Lower lobe of right lung (tissue), 2 donors: ENCODE results near the gene SDK1. TPM values are rescaled to one million over a fixed set of nuclear protein-coding genes. Genes with fewer than 3 reads are reported as not detected.

Experiments used
- ATAC-seq, 2 donors: fragments of 200-7000 bp; cut with Tn5 transposase; one replicate each; pipeline ENCODE4 v1.9.1; 2020 to 2022; ENCODE audit warnings: mild to moderate bottlenecking in 2 of 2, moderate library complexity in 2 of 2
- DNase-seq: peaks from one replicate; pipeline ENCODE4 v3.0.0-alpha.2; 2020
- H3K27ac ChIP-seq: fragments of 200-600 bp; one replicate; pipeline ENCODE4 v1.8.0; 2022
- H3K27me3 ChIP-seq: fragments of 200-600 bp; one replicate; pipeline ENCODE4 v1.8.0; 2022; ENCODE audit warnings: low read depth
- H3K36me3 ChIP-seq: fragments of 200-600 bp; one replicate; pipeline ENCODE4 v1.8.0; 2022; ENCODE audit warnings: mild to moderate bottlenecking
- H3K4me1 ChIP-seq: fragments of 200-600 bp; one replicate; pipeline ENCODE4 v1.8.0; 2022
- H3K4me3 ChIP-seq: fragments of 200-600 bp; one replicate; pipeline ENCODE4 v1.8.0; 2022; ENCODE audit warnings: mild to moderate bottlenecking
- H3K9me3 ChIP-seq: fragments of 200-600 bp; one replicate; pipeline ENCODE4 v1.8.0; 2022
- CTCF ChIP-seq: fragments of 200-600 bp; IDR thresholded peaks from one replicate; pipeline ENCODE4 v1.8.0; 2022; ENCODE audit warnings: antibody characterized with exemption, mild to moderate bottlenecking
- intact Hi-C: fragments of 100-400 bp; cut with DNase I; formaldehyde crosslinking; loops from one replicate; pipeline ENCODE4 v1.11.0; 2022
- total RNA-seq: library from RNA; stranded (reverse); fragmentation: NEBNext Ultra II Directional; extraction: Animal tissue kit (Norgen Biotek cat#: 25700); gene quantifications from one replicate; pipeline ENCODE4 v1.2.1, GENCODE V29; 2021
- donor health status: DM: no; HTN: yes; CAD: no; lungs with severe emphysema.

Gene SDK1
- total RNA-seq, 1 donor from 2014 or later: 10.0 TPM

- TF ChIP-seq CTCF: no peak
- intact Hi-C loops: no loop called here
- H3K9me3 ChIP-seq: no peaks in the 10 kb centered on the region
- H3K27ac ChIP-seq: no peak overlapping the region
- ATAC-seq: no peak
- H3K4me3 ChIP-seq: no peak overlapping the region
- no peaks in the 10 kb centered on the region for H3K36me3 ChIP-seq
- no peaks in the 10 kb centered on the region for H3K27me3 ChIP-seq
- no peak for DNase-seq
- H3K4me1 ChIP-seq: no peaks in the 10 kb centered on the region
Observed at GRCh38 chr7:3264693-3265339, 36.2 kb upstream of the SDK1 start.

GRCh38 chr7:3265388-3265787 is 35.7 kb upstream of the SDK1 start:
- TF ChIP-seq CTCF: no peak
- no peak overlapping the region for H3K27ac ChIP-seq
- no peaks in the 10 kb centered on the region for H3K4me1 ChIP-seq
- ATAC-seq (no peak), DNase-seq (no peak)
- H3K9me3 ChIP-seq: no peaks in the 10 kb centered on the region
- intact Hi-C loops: no loop called here
- no peaks in the 10 kb centered on the region for H3K36me3 ChIP-seq
- H3K27me3 ChIP-seq: no peaks in the 10 kb centered on the region
- H3K4me3 ChIP-seq: no peak overlapping the region

- H3K4me1 ChIP-seq: no peaks in the 10 kb centered on the region
- no peak overlapping the region for H3K27ac ChIP-seq
- ATAC-seq (no peak), DNase-seq (no peak)
- H3K27me3 ChIP-seq: no peaks in the 10 kb centered on the region
- TF ChIP-seq CTCF: no peak
- intact Hi-C loops: no loop called here
- H3K4me3 ChIP-seq: no peak overlapping the region
- H3K9me3 ChIP-seq: no peaks in the 10 kb centered on the region
- no peaks in the 10 kb centered on the region for H3K36me3 ChIP-seq
Observed at GRCh38 chr7:3266240-3266639, 34.8 kb upstream of the SDK1 start.

GRCh38 chr7:3267966-3268690 is 32.9 kb upstream of the SDK1 start:
- Histone ChIP-seq H3K36me3 (no peaks in the 10 kb centered on the region), H3K27ac (no peak overlapping the region), H3K4me3 (no peak overlapping the region), H3K9me3 (no peaks in the 10 kb centered on the region), H3K4me1 (no peaks in the 10 kb centered on the region), H3K27me3 (no peaks in the 10 kb centered on the region)
- intact Hi-C loops: no loop called here
- TF ChIP-seq CTCF: no peak
- ATAC-seq (no peak), DNase-seq (no peak)

GRCh38 chr7:3270362-3270761 is 30.7 kb upstream of the SDK1 start:
- ATAC-seq (no peak), DNase-seq (no peak)
- no peaks in the 10 kb centered on the region for H3K9me3 ChIP-seq
- no peaks in the 10 kb centered on the region for H3K4me1 ChIP-seq
- no peaks in the 10 kb centered on the region for H3K27me3 ChIP-seq
- H3K36me3 ChIP-seq: no peaks in the 10 kb centered on the region
- no peak overlapping the region for H3K27ac ChIP-seq
- no peak overlapping the region for H3K4me3 ChIP-seq
- no peak for TF ChIP-seq CTCF
- intact Hi-C loops: no loop called here
